NCI-H526 (cell line): ENCODE measurements around the gene ZMYM5.
"Not testable (repeated sequence)": the region's sequence is repeated elsewhere in the genome, so short reads cannot be mapped to it uniquely, and the experiment has no call there.

Experiments used
- DNase-seq, 2 experiments: peaks; one replicate each; lab custom pipeline; 2025; lab: John Stamatoyannopoulos, UW

Gene ZMYM5

GRCh38 chr13:19863323-19864023 lies at the start of gene ZMYM5:
TSS of gene ZMYM5 (minus strand) at chr13:19863649. CDS start at chr13:19852180, 11,469 bp downstream.
- peak; percentile 97 to 100 for DNase-seq

DNA sequence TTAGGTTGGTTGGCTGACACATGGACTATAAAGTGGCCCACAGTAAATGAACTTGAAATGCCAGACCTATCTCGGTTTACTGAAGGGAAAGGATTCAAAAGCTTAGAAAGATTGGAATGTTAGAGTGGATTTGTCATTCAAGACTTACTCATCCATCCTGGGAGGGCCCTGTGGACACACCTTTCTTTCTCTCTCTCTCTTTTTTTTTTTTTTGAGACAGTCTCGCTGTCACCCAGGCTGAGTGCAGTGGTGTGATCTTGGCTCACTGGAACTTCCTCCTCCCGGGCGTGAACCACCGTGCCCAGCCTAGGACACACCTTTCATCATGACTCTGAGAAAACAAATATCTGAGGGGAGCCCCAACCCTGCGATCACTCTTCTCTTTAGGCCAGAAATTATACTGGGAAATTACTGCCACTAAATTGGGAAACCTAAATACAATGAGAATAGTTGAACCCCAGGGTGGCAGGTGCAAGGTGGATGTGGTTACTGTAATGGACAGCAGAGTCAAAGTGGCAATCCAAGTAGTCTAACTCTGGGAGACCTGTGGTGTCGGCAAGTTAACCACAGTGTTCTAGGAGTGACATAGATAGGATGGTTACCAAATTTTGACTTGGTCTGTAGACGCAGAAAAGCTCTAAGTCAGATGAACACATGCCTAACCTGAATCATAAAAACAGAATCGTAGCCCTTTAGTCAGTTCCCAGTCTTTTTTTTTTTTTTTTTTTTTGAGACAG lies 47.1 kb upstream of the ZMYM5 start:
- DNase-seq: no peak

DNA sequence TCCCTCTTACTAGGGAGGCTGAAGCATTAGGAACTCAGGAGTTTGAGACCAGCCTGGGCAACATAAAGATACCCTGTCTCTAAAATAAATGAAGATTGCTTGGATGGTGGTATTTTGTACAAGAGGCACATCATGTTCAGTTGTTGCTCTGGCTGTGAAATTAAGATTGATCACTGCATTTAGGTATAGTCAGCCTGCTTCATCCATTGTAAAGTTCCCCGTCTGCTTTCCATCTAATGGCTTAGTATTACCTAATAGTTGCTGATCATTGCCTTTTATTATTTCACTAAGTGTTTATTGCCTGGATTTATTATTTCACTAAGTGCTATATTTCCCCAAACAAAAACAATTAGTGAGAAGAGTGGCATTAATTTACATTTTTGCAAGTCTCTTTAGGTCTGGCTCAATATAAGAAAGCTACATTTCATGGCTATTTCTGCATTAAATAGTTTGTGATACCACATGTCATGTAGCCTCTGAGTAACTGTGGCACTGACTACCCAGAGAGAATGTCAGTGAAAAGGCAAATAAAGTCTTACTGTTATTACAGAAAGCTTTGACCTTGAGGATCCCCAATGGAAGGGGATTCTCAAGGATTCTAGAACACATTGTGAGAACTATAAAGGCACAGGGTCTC lies 45.0 kb upstream of the ZMYM5 start:
- DNase-seq: no peak

DNA sequence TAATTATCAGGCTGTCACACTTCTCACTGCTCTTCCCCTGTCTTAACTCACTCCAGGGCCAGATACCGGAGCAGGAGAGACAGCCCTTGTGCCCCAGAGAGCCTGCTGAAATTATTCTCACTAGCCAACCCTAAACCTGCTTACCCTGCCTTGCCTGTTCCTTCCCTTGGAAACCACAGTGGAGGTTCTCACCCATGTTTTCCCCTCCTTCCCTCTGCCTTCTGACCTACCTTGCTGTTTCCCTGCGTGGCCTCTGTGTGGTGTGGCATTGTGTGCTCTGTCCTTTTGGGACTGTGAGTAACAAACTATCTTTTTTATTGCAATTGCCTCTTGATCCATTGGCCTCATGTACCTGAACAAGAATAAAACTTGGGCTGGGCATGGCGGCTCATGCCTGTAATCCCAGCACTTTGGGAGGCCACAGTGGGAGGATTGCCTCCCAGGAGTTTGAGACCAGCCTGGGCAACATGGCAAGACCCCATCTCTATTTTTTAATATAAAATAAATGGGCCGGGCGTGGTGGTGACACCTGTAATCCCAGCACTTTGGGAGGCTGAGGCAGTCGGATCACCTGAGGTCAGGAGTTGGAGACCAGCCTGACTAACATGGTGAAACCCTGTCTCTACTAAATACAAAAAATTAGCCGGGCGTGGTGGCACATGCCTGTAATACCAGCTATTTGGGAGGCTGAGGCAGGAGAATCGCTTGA lies 42.2 kb upstream of the ZMYM5 start:
- DNase-seq: not testable (repeated sequence)

DNA sequence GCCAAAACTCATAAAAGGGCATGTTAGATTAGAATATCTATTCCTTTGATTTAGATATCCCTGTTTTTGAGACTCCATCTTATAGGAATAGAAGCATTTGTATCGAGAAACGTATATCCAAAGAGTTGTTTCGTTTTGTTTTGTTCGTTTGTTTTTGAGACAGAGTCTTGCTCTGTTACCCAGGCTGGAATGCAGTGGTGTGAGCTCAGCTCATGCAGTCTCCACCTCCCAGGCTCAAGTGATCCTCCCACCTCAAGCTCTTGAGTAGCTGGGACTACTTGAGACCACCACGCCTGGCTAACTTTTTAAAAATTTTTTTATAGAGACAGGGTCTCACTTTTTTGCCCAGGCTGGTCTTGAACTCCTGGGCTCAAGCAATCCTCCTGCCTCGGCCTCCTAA lies 26.6 kb upstream of the ZMYM5 start:
- DNase-seq: no peak

DNA sequence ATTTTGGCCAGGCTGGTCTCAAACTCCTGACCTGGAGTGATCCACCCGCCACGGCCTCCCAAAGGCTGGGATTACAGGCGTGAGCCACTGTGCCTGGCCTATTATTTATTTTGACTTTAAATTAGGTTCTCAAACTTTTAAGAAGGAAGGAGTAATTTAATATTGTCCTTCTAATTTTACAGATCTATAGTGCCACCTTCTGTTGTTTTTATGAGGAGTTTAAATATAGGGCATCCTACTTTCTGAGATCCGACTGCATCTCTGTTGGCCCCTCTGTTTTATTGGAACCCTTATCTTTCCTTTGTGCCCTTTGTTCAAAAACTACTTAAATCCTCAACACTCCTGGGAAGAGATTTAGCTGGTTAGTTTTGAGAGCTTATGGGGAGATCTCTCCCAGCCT lies 25.4 kb upstream of the ZMYM5 start:
- DNase-seq: peak in 1 of 2 experiments; percentile 12

DNA sequence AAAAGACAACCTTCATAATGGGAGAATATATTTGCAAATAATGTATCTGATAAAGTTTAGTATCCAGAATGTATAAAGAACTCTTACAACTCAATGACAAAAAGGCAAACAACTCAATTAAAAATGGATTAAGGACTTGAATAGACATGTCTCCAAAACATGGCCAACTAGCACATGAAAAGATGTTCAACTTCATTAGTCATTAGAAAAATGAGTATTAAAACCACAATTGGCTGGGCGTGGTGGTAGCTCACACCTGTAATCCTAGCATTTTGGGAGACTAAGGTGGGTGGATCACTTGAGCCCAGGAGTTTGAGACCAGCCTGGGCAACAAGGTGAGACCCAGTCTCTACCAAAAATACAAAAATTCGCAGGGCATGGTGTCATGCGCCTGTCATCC lies 18.8 kb upstream of the ZMYM5 start:
- no peak for DNase-seq

DNA sequence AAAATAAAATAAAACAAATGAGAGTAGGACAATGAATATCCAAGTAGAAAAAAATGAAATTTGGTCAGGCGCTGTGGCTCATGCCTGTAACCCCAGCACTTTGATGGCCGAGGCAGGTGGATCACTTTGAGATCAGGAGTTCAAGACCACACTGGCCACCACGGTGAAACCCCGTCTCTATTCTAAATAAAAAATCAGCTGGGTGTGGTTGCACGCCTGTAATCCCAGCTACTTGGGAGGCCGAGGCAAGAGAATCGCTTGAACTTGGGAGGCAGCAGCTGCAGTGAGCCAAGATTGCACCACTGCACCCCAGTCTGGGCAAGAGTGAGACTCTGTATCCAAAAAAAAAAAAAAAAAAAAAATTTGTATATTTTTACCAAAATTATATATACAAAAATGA lies 18.2 kb upstream of the ZMYM5 start:
- no peak for DNase-seq

GRCh38 chr13:19864746-19865309 lies 1.4 kb upstream of the ZMYM5 start:
- peak; percentile 79 to 89 for DNase-seq

- peak; percentile 69 to 88 for DNase-seq
Measured at GRCh38 chr13:19864024-19864745, 736 bp upstream of the ZMYM5 start.

DNA sequence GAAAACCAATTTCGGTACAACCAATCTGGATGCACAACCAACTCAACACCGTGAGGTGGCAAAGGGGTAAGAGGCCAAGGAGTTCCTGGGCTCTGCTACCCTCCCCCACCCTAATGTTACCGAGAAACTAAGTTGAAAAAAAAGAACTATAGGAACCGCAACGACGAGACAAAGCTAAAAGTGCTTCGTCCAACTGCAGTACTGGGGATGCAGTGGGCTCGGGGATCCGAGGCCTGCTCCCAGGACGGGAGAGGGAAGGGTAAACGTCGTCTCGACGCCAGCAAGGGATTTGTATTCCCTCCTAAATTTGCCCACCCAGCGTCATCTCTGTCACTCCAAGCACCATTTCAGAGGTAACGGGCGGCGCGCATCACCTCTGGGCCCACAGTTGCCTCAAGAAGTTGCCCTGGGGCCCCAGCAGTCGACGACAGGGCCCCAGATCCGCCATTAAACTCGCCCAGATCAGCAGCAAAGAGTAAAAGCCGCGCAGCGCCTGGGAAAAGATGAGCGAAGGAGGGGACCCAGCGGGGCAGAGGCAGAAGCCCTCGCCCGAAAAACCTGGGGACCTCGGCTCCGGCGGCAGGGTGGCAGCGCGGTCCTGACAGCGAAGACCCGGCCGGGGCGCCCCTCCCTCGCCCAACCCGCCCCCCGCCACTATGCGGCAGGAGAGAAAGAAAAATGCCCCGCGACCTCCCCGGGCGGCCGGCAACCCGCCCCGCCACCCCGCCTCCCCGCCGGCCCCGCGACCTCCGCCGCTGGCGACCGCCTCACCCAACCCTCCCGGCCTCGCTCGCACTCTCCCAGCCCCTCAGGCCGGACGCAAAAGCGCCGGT lies 752 bp downstream of the ZMYM5 start:
- peak; percentile 47 to 70 for DNase-seq

DNA sequence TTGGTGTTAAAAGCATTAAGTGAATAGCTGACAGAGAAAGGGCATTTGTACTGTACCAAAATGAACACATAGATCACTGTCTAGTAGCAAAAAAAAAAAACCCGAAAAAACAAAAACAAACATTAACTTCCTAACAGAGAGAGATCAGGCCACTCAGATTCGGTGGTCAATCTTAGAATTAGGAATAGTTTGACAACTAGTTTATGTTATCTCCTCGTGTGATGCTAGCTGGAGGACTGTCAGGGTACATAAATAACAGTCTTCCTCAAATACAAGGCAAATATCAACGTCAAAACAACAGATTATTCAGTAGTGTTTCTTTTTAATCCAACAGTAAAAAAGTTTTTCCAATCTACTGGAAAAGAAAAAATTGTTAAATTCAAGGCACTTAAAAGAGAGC lies 1.7 kb downstream of the ZMYM5 start:
- DNase-seq: no peak

DNA sequence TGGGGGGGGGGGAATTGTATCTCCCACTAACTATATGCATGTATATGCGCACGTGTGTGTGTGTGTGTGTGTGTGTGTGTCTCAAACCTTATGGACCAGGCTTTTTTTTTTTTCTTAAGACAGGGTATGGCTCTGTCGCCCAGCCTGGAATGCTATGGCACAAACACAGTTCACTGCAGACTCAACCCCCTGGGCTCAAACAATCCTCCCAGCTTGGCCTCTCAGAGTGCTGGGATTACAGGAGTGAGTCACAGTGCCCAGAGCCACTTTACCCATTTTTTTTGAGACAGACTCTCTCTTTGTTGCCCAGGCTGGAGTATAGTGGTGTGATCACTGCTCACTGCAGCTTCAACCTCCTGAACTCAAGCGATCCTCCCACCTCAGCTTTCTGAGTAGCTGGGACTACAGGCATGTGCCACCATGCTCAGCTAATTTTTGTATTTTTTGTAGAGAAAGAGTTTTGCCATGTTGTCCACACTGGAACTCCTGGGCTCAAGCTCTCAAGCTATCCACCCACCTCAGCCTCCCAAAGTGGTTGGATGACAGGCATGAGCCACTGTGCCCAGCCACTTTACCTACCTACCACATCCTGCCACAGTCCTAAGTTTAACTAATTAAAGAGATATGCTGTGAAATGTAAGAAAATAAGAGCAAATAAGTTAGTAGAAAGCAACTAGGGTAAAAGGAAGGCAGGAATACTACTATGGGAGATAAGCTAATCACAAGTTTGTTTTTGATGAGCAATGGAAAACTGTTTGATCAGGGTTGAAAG lies 2.4 kb downstream of the ZMYM5 start:
- no peak for DNase-seq

- DNase-seq: not testable (repeated sequence)
Measured at GRCh38 chr13:19857637-19858036, 5.8 kb downstream of the ZMYM5 start.

DNA sequence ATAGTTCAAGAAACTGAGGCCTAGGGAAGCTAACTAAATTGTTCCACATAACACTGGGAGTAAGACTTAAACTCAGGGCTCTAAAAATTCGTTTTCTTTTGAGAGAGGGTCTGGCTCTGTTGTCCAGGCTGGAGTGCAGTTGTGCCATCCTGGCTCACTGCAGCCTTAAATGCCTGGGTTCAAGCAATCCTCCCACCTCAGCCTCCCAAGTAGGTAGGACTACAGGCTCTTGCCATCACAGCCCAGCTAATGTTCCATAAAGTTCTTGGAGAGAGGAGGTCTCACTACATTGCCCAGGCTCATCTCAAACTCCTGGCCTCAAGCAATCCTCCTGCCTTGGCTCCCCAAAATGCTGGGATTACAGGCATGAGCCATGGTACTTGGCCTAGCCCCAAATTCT lies 10.7 kb downstream of the ZMYM5 start:
- no peak for DNase-seq

GRCh38 chr13:19845758-19846157 lies 17.7 kb downstream of the ZMYM5 start:
- peak in 1 of 2 experiments; percentile 19 for DNase-seq

GRCh38 chr13:19838865-19839275 lies 24.6 kb downstream of the ZMYM5 start:
- DNase-seq: no peak

GRCh38 chr13:19836472-19836871 lies 27.0 kb downstream of the ZMYM5 start:
- DNase-seq: no peak

- DNase-seq: no peak
Measured at GRCh38 chr13:19834704-19835103, 28.7 kb downstream of the ZMYM5 start.

- no peak for DNase-seq
Measured at GRCh38 chr13:19822673-19823072, 40.8 kb downstream of the ZMYM5 start.
